Cardiac muscle cell (in vitro differentiated cells and primary cell): ENCODE data around the gene CCDC85A. TPM values are rescaled to one million over a fixed set of nuclear protein-coding genes. Genes with fewer than 3 reads are reported as not detected.

Experiments
- DNase-seq, 2 donors: peaks; one replicate each; pipeline versions ENCODE4 v3.0.0 to v3.0.0-alpha.2; 2010 to 2017; ENCODE audit warnings: low read depth in 1 of 2, low spot score in 1 of 2
- H3K27ac ChIP-seq: fragments of 200-600 bp; sonication (generic); 2 replicates; pipeline ENCODE4 v1.5.1; 2016
- H3K27me3 ChIP-seq: fragments of 200-600 bp; sonication (generic); 2 replicates; pipeline ENCODE4 v1.6.0; 2016; ENCODE audit warnings: control low read depth
- H3K36me3 ChIP-seq: fragments of 200-600 bp; sonication (generic); 2 replicates; pipeline ENCODE4 v1.5.1; 2016; ENCODE audit warnings: control low read depth
- H3K4me1 ChIP-seq: fragments of 200-600 bp; sonication (generic); 2 replicates; pipeline ENCODE4 v1.8.1; 2017; ENCODE audit warnings: low read depth, mild to moderate bottlenecking, mixed run types
- H3K4me3 ChIP-seq: fragments of 200-600 bp; sonication (generic); 2 replicates; pipeline ENCODE4 v1.5.1; 2016; ENCODE audit warnings: mild to moderate bottlenecking
- H3K9me3 ChIP-seq: fragments of 200-600 bp; sonication (generic); 2 replicates; pipeline ENCODE4 v1.5.1; 2017; ENCODE audit warnings: low read depth, mild to moderate bottlenecking, control low read depth
- CTCF ChIP-seq: IDR thresholded peaks from 2 replicates; pipeline ENCODE4 v1.5.1; 2012; ENCODE audit warnings: low read depth, mild to moderate bottlenecking, low read length
- polyA plus RNA-seq: library from polyadenylated mRNA; unstranded; fragments of >200 nt; fragmentation: Nextera tagmentation; extraction: Ambion mirVana; gene quantifications from 2 replicates; pipeline ENCODE4 v1.2.1, GENCODE V29; 2016
- total RNA-seq: library from RNA; depleted of rRNA; stranded (reverse); fragments of >200 nt; gene quantifications from 2 replicates; pipeline ENCODE4 v1.2.3, GENCODE V29; 2016

The CCDC85A gene
- total and polyA plus RNA-seq, 2 experiments from 2014 or later = 3.9 to 8.1 TPM

- Histone ChIP-seq H3K27ac (no peak overlapping the region), H3K4me3 (no peak overlapping the region), H3K4me1 (no peaks in the 10 kb centered on the region), H3K36me3 (no peaks in the 10 kb centered on the region), H3K9me3 (no peaks in the 10 kb centered on the region), H3K27me3 (peaks cover 48% of the 10 kb centered on the region)
- no peak for TF ChIP-seq CTCF
- DNase-seq = no peak
Observed at GRCh38 chr2:56175779-56176178, 8.0 kb upstream of the CCDC85A start.

- H3K27ac ChIP-seq = no peak overlapping the region
- no peaks in the 10 kb centered on the region for H3K36me3 ChIP-seq
- no peak for DNase-seq
- H3K4me1 ChIP-seq = peaks cover 10% of the 10 kb centered on the region
- no peaks in the 10 kb centered on the region for H3K9me3 ChIP-seq
- H3K27me3 ChIP-seq = peaks cover 62% of the 10 kb centered on the region
- no peak overlapping the region for H3K4me3 ChIP-seq
- no peak for TF ChIP-seq CTCF
Observed at GRCh38 chr2:56177420-56178220, 6.2 kb upstream of the CCDC85A start.

- Histone ChIP-seq H3K9me3 (no peaks in the 10 kb centered on the region), H3K4me1 (peaks cover 12% of the 10 kb centered on the region), H3K36me3 (no peaks in the 10 kb centered on the region), H3K27me3 (peaks cover 75% of the 10 kb centered on the region), H3K4me3 (no peak overlapping the region), H3K27ac (no peak overlapping the region)
- no peak for DNase-seq
- no peak for TF ChIP-seq CTCF
Observed at GRCh38 chr2:56179931-56180330, 3.9 kb upstream of the CCDC85A start.

GRCh38 chr2:56182420-56182819 lies 1.4 kb upstream of the CCDC85A start:
- TF ChIP-seq CTCF = no peak
- no peak for DNase-seq
- H3K36me3 ChIP-seq = no peaks in the 10 kb centered on the region
- H3K4me1 ChIP-seq = peaks cover 12% of the 10 kb centered on the region
- no peak overlapping the region for H3K27ac ChIP-seq
- peaks cover 84% of the 10 kb centered on the region for H3K27me3 ChIP-seq
- H3K4me3 ChIP-seq = no peak overlapping the region
- no peaks in the 10 kb centered on the region for H3K9me3 ChIP-seq

- H3K27me3 ChIP-seq = peaks cover 84% of the 10 kb centered on the region
- H3K27ac ChIP-seq = no peak overlapping the region
- peak overlapping the region; percentile 52 for H3K4me3 ChIP-seq
- H3K4me1 ChIP-seq = peaks cover 12% of the 10 kb centered on the region
- H3K9me3 ChIP-seq = no peaks in the 10 kb centered on the region
- TF ChIP-seq CTCF = no peak
- no peaks in the 10 kb centered on the region for H3K36me3 ChIP-seq
- peak; percentile 9 to 58 for DNase-seq
Observed at GRCh38 chr2:56184500-56185011, 766 bp downstream of the CCDC85A start.
